KBM-7 (cell line): ENCODE results near the gene HIVEP2.

Experiments used
- DNase-seq: peaks from one replicate; pipeline ENCODE4 v3.0.0-alpha.2; 2015
- in situ Hi-C: fragments of 300-500 bp; cut with MboI; formaldehyde crosslinking; loops from 2 replicates; pipeline ENCODE4 v1.14.3; 2020; ENCODE audit warnings: low sequenced_read_pairs, low pct_unique_long_range_greater_than_20kb, mixed read lengths

HIVEP2 gene

DNA sequence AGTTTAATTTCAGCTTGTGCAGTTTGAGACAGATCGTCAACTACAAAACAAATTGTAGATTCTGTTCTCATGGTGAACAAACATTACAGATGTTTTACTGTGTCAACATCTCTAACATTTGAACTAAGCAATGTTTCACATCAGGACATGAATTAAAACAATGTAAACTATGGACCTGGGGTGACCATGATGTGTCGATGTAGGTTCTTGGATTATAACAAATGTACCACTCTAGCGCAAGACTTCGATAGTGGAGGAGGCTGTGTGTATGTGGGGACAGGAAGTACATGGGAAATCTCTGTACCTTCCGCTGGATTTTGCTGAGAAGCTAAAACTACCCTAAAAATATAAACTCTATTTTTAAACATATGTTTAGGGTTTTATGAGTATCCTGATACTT lies 17.1 kb downstream of the HIVEP2 start:
- in situ Hi-C loops: no loop called here
- DNase-seq: no peak

DNA sequence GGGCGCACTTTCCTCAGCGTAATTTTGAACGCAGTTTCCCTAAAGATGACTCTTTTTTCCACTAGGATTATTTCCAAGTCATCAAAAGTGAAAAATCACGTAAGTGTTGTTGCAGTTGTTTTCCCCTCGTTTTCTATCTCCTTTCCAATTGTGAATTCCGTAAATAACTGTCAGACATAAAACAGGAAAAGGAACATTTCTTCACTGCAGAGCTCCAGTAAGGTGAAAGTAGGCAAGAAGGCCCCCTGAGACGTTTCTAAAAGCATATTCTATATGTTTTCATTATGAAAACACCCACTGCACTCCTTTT lies 17.8 kb downstream of the HIVEP2 start:
- in situ Hi-C loops: no loop called here
- DNase-seq: no peak

DNA sequence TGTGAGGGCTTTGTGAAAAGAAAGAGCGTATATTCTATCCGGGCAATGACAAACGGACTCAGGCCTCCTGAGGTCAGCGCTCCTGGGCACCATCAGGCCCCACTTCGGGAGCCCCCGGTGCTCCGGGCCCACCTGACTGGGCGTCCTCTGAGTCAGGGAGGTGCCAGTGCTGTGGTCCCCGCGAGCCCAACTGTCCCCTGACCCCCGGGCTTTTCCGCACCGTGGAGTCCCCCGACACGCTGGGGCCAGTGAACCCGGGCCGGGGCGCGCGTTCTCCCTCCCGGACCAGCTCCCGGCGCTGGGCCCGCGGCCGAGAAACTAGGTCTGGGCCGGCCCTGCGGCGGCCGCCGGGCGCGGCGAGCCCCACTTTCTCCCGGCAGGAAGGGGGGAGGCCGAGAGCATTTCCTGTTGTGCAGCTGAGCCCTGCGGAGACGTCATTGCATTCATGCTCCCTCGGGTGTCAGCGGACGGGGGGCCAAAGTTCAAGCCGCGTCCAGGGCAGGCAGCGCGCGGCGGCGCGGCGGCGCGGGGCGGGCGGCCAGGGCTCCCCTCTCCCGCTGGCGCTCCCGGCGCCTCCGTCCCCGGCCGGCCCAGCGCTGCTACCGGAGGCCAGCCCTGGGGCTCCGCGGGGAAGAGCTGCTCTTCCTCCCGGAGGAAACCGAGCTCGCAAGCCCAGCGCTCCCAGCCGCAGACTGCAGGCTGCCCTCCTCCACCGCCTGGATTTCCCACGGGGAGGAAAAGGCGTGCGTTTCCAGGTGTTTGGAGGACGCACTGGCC lies 18.3 kb downstream of the HIVEP2 start:
- peak; percentile 53 for DNase-seq
- in situ Hi-C loops: no loop called here

DNA sequence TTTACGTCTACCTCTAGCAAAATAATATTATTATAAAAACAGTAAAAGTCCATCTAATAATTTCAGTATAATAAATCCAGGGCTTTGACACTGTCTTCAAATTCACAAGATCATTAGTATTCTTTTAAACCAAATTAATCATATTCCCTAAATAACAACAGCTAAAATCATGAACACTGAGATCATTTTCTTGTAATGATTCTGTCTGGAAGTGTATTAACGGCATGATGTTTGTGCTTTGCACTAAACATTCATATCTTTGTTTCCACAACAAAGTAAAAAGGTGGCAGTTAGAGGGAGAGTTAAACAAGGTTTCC lies 18.8 kb downstream of the HIVEP2 start:
- no peak for DNase-seq
- in situ Hi-C loops: no loop called here

DNA sequence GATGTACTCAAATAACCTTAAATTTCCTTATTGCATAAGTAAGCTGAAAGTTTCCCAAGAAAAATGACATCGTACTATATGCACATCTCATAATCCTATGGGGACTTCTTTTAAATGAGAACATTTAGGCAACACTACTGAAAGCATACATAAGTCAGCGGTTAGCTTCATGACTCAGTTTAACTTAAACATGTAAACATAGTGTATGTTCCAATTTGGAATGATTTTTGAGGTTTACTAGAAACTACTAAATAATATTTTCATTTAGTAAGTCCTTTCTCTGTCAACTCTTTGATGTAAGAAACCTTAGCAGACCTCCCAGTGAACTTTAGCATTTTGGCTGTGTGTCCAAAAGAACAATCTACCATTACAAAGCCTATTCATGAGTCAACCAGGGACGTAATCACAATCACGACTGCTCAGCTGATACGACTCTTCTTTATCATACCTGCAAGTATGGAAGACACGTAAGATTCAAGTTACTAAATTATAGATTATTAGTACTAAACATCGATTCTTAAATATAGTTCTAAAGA lies 19.3 kb downstream of the HIVEP2 start:
- no peak for DNase-seq
- in situ Hi-C loops: no loop called here

DNA sequence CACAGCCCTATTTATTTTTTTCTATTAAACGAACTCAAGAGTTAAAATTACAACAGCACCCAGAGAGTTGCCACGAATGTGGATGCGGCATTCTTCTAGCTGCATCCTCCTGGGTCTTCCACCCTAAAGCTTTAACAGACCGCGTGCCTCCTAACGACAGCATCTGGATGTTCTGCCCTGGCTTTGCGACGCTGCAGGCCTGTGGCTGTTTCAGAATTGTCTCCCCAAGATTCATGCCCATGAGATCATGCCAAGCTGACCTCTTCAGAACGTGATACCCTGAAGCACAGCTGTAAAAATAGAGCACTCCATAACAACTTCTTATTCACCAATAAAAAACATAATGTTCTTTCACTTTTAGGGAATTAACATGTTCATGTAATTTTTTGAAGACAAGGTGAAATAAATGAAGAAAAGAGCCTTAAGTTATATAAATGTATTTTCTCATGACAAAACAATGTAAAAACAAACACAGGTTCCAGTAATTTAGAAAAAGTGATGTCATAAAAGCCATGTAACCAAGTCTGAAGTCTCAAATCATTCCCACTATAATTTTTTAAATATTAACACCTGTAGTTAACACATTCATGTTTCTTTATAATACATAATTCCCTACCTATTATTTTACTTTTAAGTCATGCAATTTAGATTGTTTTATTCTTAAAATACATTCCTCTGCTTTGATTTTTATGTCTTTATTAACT lies 26.5 kb downstream of the HIVEP2 start:
- DNase-seq: no peak

DNA sequence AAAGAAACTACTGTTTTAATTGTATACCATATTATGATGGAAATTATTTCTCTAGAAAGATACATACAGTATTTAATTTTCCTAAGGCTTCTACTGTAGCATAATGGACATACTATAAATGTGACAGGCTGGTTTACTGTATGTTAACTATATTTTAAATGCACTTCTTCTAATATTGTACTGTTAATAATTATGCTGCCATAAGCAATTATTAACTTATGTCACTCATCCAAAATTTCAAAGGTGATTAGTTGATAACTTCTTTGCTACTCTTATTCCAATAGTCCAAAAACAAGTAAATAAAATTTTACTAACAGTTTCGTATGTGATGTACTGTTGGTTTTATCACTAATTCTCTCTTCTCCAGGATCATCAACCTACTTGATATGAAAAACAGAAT lies 28.1 kb downstream of the HIVEP2 start:
- DNase-seq: no peak
- in situ Hi-C loops: no loop called here

More for the DNA sequence above, 26.5 kb downstream of the HIVEP2 start:
- in situ Hi-C loops: no loop called here

DNA sequence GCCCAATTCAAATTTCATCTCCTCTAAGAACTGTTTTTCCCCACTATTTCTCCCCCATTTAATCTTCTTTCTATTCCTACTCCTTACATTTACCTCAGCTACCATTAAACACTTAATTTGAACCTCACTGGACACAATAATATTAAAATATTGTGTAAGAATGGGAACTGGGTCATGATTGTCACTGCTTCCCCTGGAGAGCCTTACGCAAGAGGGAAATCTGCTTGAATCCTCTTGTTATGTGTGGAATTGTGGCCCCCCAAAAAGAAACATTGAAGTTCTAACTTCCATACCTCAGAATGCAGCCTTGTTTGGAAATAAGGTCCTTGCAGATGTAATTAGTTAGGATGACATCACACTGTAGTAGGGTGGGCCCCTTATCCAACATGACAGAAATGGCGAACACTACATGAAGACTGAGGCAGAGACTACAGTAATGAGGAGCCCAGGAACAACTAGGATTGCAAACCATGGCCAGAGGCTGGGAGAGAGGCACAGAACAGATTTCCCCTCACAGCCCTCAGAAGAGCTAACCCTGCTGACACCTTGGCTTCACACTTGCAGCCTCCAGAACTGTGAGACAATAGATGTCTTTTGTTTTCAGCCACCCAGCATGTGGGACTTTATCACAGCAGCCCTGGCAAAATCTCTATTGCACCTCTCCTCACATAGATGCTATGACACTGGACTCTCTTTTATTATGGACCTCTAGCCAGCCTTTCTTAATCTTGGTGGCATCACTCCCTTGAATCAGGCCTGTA lies 29.9 kb downstream of the HIVEP2 start:
- in situ Hi-C loops: no loop called here

DNA sequence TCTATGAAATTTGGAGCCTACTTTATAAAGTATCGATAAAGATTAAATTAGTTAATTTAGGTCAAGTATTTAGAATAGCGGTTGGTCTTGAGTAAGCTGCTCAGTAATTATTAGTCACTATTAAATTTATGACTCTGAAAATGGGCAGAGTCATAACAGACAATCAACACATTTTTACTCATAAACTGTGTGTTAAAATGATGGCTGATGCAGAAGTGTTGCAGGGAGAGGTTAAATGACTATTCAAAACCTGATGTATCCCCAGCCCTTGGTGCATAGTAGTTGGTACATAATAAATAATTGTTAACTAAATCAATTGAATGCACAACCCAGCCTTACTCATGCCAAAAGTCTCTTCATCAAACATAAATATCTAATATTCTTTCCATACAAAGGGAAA lies 30.6 kb downstream of the HIVEP2 start:
- in situ Hi-C loops: no loop called here
- no peak for DNase-seq

More for the DNA sequence above, 29.9 kb downstream of the HIVEP2 start:
- DNase-seq: no peak

DNA sequence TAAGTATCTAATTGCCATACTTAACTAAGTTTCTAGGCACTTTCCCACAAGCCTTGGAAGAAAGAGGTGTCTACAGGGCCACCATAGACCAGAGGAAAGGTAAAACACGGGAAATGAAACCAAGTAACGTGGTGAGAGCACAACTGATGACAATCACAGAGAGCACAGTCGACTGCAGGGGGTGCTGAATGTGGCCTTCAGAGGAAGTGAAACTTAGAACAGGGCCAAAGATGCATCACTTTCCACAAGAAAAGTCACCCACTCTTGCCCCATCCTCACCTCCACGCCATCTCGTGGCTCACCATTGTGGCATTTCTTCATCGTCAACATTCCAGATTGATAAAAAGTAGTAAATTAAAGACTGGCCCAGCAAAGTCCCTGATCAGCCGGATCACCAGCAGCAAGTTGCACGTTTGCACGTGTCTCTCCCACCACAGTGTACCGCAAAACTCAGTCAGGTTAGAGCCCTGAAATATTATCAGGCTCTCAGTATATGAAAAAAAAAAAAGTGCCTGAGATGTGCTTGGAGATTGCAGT lies 31.4 kb downstream of the HIVEP2 start:
- DNase-seq: no peak
- in situ Hi-C loops: no loop called here

DNA sequence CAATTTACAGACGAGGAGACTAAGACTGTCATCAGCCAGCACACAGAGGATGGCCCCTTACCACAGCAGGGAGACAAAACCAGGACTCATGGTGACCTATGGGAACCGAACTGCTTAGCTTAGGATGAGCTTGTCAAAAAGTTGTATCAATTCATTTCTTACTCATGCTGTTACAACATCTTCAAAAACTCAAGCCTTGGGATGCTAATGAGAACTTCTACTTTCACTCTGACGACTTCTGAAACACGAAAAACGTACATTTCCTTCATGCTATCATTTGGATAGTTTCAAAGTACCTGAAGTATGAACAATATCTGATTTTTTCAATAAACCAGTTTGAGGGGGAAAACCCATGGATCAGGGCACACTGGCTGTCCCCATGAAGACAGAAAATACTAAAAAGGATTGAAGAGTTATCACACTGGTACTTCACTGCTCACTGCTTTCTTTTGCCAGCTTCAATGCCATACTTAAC lies 31.9 kb downstream of the HIVEP2 start:
- DNase-seq: no peak
- in situ Hi-C loops: no loop called here

DNA sequence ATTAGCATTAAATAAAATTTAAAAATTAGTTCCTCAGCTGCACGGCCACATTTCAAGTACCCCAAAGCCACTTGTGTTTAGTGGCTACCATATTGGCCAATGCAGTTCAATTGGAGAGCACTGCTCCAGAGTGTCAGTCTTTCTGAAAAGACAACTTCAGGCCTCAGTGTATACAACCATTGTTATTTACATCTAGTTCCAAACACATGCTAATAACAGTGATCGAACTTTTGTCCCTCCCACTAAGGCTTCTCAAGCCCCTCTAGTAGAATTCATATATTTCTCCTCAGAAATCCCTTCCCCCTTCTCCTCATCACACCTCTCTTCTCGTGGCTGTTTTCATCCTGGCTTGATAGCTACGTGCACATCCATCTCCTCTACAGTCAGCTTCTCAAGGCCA lies 32.9 kb downstream of the HIVEP2 start:
- in situ Hi-C loops: no loop called here
- DNase-seq: no peak

DNA sequence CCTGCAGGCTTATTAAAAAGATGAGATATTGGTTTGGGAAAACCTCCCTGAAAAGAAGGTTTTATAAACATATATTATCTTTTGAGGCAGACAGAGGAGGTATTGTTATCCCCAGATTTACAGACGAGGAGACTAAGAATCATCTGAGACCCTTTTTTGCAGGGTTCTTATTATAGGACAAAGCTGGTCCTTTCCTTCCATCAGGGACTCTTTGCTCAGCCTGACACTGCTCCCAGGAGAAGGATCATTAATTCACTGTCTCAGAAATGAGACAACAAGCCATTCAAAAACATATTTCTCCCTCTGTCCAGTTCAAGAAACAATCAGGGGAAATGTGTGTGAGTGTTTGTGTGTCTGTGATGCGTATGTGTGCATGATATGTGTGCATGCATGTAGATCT lies 33.5 kb downstream of the HIVEP2 start:
- no peak for DNase-seq
- in situ Hi-C loops: no loop called here

DNA sequence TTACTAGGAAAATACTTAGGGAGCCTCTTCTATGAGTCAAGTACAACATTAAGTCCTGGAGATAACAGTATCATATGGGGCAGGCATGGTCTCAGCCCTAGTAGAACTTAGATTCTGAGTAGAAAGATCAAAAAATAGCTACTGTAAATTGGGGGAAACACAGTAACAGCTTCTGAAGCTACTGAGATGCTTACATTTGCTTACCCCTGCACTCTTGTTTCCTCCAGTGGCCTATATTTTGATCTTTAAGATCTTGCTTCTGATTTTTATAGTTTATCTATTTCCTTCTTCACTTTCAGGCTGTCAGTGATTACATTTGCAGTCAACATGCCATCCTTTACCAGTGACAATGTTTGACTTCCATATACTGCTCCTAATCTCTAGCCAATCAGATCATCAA lies 35.3 kb downstream of the HIVEP2 start:
- in situ Hi-C loops: no loop called here
- no peak for DNase-seq

DNA sequence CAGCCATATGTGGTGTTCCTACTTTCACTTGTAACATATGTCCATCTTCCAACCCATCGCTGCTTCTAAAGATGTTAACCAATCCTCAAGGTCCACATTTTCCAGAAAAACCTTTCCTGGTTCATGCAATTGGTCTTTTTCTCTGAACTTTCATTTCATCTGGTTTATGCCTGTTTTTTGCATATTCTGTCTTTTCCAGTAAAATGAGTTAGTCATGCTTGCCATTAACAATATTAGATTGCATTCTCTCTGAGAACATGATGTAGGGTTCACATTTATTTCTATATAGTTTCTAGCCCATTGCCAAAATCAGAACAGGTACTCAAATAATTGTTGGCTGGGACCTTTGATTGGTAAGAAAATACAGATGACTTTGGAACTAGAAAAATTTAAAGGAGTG lies 36.7 kb downstream of the HIVEP2 start:
- in situ Hi-C loops: no loop called here
- no peak for DNase-seq

DNA sequence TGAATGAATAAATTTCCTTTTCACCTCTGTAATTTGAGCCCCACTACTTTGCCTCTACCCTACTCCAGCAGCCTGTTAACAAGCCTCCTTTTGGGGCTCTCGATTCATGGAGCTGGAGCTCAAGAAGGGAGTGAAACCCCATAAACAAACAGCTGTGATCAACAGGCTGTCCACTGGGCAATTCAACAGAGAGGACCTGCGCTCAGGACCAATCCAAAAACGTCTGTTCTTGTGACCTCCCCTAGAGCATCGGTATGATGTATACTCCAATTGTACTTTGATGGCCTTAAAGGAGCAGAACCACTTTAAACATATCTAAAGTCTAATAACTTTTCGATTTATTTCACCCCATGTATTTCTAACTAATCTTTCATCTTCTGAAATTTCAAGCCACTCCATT lies 37.4 kb downstream of the HIVEP2 start:
- no peak for DNase-seq

DNA sequence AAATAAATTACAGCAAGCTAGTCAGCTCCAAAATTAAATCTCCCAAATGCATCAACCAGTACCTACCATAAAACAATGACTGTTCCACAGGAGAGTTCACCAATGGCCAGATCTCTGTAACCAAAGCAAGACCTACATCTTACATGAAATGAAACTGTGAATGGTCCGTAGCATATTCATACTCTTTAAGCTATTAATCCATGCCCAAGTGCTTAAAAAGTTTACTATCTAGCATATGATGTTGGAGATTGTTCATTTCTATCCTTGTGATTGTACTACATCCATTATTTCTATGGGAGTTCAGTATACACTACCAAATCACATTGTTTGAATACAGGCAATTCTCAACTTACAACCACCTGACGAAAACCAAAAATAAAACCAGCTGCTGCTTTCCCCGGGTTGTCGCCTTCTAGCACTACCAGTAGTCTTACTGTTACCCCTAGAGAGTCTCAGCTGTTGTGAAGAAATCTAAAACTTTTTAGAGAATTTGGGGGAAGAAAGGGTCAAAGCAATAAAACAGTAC lies 38.0 kb downstream of the HIVEP2 start:
- in situ Hi-C loops: no loop called here
- no peak for DNase-seq

More for the DNA sequence above, 37.4 kb downstream of the HIVEP2 start:
- in situ Hi-C loops: no loop called here

DNA sequence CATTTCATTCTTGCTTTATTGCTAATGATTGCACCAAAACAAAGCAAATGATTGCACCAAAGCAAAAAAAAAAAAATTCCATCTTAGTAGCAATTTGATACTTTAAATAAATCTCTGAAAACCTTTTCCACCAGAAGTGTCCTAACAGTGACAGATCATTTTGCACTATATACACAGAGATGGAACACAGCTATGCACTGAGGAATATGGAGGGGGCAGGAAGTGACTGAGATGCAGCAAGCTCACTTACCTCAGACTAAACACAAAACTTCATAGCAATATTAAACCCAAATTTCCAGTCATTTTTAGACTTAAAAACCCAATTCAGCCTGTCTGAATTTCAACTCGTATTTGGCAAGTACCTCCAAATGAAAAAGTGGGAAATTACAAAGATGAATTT lies 41.2 kb downstream of the HIVEP2 start:
- in situ Hi-C loops: no loop called here
- DNase-seq: no peak

DNA sequence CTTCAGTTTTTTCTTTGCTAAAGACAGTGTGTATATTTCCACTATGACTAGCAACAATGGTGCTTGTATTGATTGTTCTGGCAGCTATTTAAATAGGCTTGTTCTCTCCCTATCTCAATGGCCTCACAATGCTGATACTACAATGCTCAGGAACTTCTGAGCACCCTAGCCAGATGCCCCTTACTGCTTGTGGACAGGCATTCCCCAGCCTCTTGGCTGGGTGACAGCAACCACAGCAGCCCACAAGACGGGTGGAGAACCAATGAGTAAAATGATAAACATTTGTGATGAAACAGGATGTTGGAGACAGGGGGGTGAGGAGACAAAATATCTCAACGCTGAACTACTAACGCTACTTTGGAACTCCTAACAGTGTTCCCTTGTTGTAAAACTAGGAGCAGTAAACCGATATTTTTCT lies 42.3 kb downstream of the HIVEP2 start:
- in situ Hi-C loops: no loop called here
- peak; percentile 72 for DNase-seq

DNA sequence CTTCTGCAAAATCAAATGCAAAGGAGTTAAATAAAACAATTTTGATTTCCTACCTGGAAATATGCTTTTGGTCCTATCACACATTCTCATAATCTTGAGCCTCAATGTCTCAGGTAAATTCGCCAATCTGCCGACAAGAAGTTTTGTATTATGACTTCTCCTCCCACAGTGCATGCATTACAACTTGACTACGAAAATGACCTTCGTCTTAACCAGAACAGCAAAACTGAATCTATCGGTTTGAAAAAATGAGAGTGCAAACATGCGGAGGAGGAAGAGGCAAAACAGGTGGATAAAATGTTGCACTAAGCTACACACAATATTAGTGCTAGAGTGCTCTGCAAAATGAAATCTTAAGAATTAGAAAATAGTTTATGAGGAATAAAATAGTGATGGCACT lies 43.4 kb downstream of the HIVEP2 start:
- no peak for DNase-seq
- in situ Hi-C loops: no loop called here
